Transverse colon (tissue), 4 donors: Measurements from ENCODE around the gene TM9SF3.

Experiments used
- CTCF ChIP-seq, 5 experiments: fragments of 200-600 bp in 3 of 5; fragments of 450-650 bp in 2 of 5; sonication (generic) in 3 of 5; IDR thresholded peaks; 1 replicate in 2 of 5; 2 replicates in 3 of 5; pipeline ENCODE4 v1.5.1; 2016 to 2017; ENCODE audit warnings: antibody characterized with exemption in 5 of 5, inconsistent platforms in 3 of 5, mild to moderate bottlenecking in 2 of 5, moderate library complexity in 1 of 5
- POLR2AphosphoS5 ChIP-seq, 3 donors: sonication (generic); formaldehyde crosslinking; IDR thresholded peaks; one replicate each; pipeline ENCODE4 v1.6.1; 2016; ENCODE audit warnings: antibody characterized with exemption in 3 of 3

GRCh38 chr10:96540240-96540639 is 46.6 kb downstream of the TM9SF3 start:
- TF ChIP-seq POLR2AphosphoS5 (IDR thresholded peaks at IDR 0.05) (no peak), CTCF (IDR thresholded peaks at IDR 0.05) (no peak)
